Natural killer cell treated with Interleukin-12 subunit alpha and Interleukin-12 subunit beta and Interleukin-15 and Interleukin-18, amount 100 ng/mL, for 72 hours (primary cell): ENCODE measurements around the gene SCN4A. TPM values are rescaled to one million over a fixed set of nuclear protein-coding genes. Genes with fewer than 3 reads are reported as not detected.

ENCODE experiments used
- ATAC-seq, 2 donors: fragments of 150-1000 bp; cut with Tn5 transposase in 1 of 2; sonication (Bioruptor Pico), chemical (Tn5 transposase) in 1 of 2; 2 replicates each; pipeline ENCODE4 v1.10.0; 2021
- DNase-seq: peaks from one replicate; pipeline ENCODE4 v3.0.0; 2022; ENCODE audit warnings: low spot score
- H3K27ac Mint-ChIP-seq, 2 donors: 1 replicate in 1 of 2; 2 replicates in 1 of 2; pipeline ENCODE4 v1.8.0; 2022; ENCODE audit warnings: mixed read lengths in 2 of 2, mild to moderate bottlenecking in 1 of 2, moderate library complexity in 1 of 2
- H3K27me3 Mint-ChIP-seq, 2 donors: 1 replicate in 1 of 2; 2 replicates in 1 of 2; pipeline ENCODE4 v1.8.0; 2022; ENCODE audit warnings: mixed read lengths in 2 of 2
- H3K36me3 Mint-ChIP-seq: one replicate; pipeline ENCODE4 v1.8.0; 2022; ENCODE audit warnings: mixed read lengths
- H3K4me1 Mint-ChIP-seq, 2 donors: 1 replicate in 1 of 2; 2 replicates in 1 of 2; pipeline ENCODE4 v1.8.0; 2022; ENCODE audit warnings: low read depth in 2 of 2, mixed read lengths in 2 of 2, mild to moderate bottlenecking in 1 of 2
- H3K4me3 Mint-ChIP-seq: one replicate; pipeline ENCODE4 v1.8.0; 2022; ENCODE audit warnings: mixed read lengths
- H3K9me3 Mint-ChIP-seq: 2 replicates; pipeline ENCODE4 v1.8.0; 2022; ENCODE audit warnings: mixed read lengths
- total RNA-seq, 2 donors: library from RNA; stranded (reverse); gene quantifications; one replicate each; pipeline ENCODE4 v1.2.3, GENCODE V29; 2022

Gene SCN4A
- total RNA-seq, 2 donors from 2014 or later = 0.08 TPM; not detected in 1

DNA sequence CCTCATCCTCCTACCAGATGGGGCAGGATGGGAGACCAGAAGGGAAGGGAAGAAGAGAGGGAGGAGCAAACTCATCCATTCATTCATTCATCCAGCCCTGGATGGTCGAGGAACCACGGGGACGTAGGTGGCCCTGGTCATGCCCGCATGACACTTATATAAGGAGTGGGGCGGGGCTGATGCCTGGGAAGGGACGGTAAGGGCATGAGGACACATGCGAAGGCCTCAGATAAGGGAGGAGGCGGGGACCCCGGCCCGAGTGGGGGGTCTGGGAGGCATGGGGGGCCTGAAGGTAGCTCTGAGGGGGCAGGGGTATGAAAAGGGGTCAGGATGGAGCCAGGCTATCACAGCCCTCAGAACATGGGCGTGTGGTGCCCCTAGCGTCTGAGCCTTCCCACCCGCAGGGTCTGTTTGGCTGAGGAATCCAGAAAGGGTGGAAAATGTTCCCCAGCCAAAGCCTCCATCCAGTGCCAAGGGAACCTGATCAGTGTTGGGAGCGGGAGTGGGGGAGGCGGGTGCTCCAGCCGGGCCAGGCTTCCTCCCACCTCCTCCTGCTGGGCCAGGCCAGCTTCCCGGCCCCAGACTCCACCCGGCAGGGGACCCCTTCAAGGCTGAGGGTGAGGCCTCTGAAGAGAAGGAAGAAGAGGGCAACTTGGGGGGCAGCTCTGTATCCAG, 23.0 kb downstream of the SCN4A start:
- Mint-ChIP-seq H3K9me3 (no peaks in the 10 kb centered on the region), H3K27me3 (no peaks in the 10 kb centered on the region), H3K4me1 (peaks cover 8 to 18% of the 10 kb centered on the region in 2 donors), H3K27ac (no peak overlapping the region), H3K4me3 (no peak overlapping the region), H3K36me3 (no peaks in the 10 kb centered on the region)
- ATAC-seq = no peak
- no peak for DNase-seq

- ATAC-seq (no peak), DNase-seq (no peak)
- Mint-ChIP-seq H3K4me3 (no peak overlapping the region), H3K9me3 (no peaks in the 10 kb centered on the region), H3K27me3 (no peaks in the 10 kb centered on the region), H3K4me1 (peaks cover 0 to 11% of the 10 kb centered on the region in 2 donors), H3K27ac (no peak overlapping the region), H3K36me3 (no peaks in the 10 kb centered on the region)
Observed at GRCh38 chr17:63948521-63948920, 24.2 kb downstream of the SCN4A start.

GRCh38 chr17:63947711-63948330, 24.9 kb downstream of the SCN4A start:
- ATAC-seq (no peak), DNase-seq (no peak)
- no peaks in the 10 kb centered on the region for H3K9me3 Mint-ChIP-seq
- H3K36me3 Mint-ChIP-seq = no peaks in the 10 kb centered on the region
- no peak overlapping the region for H3K27ac Mint-ChIP-seq
- H3K4me3 Mint-ChIP-seq = no peak overlapping the region
- H3K4me1 Mint-ChIP-seq = peaks cover 0 to 13% of the 10 kb centered on the region in 2 donors
- peaks cover 0 to 2% of the 10 kb centered on the region in 2 donors for H3K27me3 Mint-ChIP-seq

DNA sequence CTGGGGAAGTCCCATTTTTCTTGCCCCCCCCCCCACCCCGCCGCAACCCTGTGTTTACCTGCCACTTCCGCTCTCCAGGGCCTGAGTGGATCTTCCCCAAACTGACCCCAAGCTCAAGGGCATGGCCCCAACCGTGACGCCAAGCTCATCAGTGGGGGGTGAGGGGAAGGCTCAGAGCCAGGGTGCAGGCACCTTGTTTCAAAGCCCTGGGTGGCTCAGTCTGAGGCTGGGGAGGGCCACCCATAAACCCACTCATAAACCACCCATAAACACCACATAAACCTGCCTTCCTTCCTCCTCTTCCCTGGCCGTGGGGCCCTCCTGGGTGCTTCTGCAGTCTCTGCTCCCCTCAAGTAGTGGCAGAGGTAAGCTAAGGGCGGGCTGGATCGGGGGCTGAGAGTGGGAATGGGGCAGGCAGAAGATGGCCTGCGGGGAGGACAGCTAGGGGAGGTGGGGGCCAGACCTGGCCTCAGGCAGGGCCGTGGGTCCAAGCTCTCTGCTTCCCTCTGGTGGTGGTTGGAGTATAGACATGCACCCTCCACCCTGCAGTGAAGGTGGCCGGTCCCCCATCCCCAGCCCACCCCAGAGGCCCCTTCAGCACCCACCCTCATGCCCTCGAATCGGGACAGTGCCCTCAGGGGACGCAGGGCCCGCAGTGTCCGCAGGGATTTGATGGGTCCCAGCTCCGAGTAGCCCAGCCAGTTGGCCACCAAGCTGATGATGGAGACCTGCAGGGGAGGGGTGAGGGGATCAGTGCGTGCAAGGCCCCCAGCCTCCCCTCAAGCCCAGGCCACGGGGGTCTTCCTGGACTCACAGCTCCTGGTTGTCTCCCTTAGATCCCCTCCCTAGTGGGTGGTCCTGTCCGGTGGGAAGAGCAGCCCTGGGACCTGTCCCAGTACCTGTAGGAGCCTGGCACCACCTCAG, 26.0 kb downstream of the SCN4A start:
- peak overlapping the region in 1 of 2 donors; percentile 69 for H3K27ac Mint-ChIP-seq
- no peaks in the 10 kb centered on the region for H3K36me3 Mint-ChIP-seq
- peak overlapping the region; percentile 17 for H3K4me3 Mint-ChIP-seq
- H3K4me1 Mint-ChIP-seq = peaks cover 0 to 17% of the 10 kb centered on the region in 2 donors
- ATAC-seq = peak; percentile 72 to 90
- no peaks in the 10 kb centered on the region for H3K9me3 Mint-ChIP-seq
- peaks cover 0 to 6% of the 10 kb centered on the region in 2 donors for H3K27me3 Mint-ChIP-seq
- DNase-seq = peak; percentile 74

- no peaks in the 10 kb centered on the region for H3K36me3 Mint-ChIP-seq
- H3K27me3 Mint-ChIP-seq = peaks cover 0 to 6% of the 10 kb centered on the region in 2 donors
- no peak for ATAC-seq
- no peak overlapping the region for H3K27ac Mint-ChIP-seq
- no peaks in the 10 kb centered on the region for H3K9me3 Mint-ChIP-seq
- no peak for DNase-seq
- H3K4me3 Mint-ChIP-seq = no peak overlapping the region
- H3K4me1 Mint-ChIP-seq = peaks cover 0 to 17% of the 10 kb centered on the region in 2 donors
Observed at GRCh38 chr17:63945784-63946439, 26.8 kb downstream of the SCN4A start.

DNA sequence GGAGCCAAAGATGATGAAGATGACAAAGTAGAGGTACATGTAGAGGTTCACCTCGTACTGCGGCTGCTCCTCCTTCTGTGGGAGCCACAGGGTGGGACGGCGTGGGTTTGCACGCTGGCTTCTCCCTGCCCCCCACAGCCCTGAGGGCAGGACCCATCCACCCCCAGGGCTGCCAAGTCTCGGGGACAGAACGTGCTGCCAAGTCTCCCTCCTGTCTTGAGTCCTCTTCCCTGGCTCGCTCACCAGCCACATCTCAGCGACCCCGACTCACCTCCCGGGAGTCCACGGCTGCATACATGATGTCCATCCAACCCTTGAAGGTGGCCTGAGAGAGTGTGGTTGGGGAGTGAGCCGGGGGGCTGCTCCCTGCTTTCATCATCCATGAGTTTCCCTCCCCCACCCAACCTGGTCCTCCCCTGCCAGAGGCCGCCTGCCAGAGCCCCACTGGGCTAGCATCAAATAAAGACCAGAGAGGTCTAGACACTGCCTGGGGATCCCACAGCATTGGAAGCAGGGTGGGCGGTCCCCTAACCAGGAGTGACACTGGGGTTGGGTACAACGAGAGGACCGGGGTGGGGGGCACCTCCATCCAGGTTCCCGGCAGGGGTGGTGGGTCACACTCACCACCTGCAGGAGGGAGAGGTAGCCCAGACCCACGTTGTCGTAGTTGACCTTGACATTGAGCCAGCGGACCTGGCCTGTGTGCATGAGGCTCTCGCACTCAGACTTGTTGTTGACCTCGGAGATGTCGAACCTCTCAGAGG, 27.8 kb downstream of the SCN4A start:
- DNase-seq (no peak), ATAC-seq (no peak)
- peaks cover 0 to 6% of the 10 kb centered on the region in 2 donors for H3K27me3 Mint-ChIP-seq
- H3K36me3 Mint-ChIP-seq = no peaks in the 10 kb centered on the region
- peaks cover 0 to 17% of the 10 kb centered on the region in 2 donors for H3K4me1 Mint-ChIP-seq
- no peak overlapping the region for H3K27ac Mint-ChIP-seq
- no peaks in the 10 kb centered on the region for H3K9me3 Mint-ChIP-seq
- peak overlapping the region; percentile 15 for H3K4me3 Mint-ChIP-seq

DNA sequence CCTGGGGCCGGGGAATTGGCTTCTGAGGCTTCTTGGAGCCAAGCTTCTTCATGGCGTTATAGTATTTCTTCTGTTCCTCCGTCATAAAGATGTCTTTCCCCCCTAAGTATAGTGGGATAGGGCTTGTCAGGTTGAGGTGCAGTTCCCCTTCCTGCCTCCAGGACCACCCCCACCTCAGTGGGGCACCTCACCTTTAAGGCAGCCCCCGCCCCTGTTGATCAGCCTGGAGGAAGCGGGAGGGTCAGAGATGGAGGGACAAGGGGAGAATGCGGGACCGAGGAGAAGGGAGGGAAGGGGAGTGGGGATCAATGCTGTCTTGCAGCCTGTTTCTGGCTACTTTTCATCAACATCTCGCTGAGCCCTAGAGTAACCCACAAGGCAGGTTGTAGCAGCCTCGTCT, 29.0 kb downstream of the SCN4A start:
- no peaks in the 10 kb centered on the region for H3K36me3 Mint-ChIP-seq
- no peak overlapping the region for H3K4me3 Mint-ChIP-seq
- no peaks in the 10 kb centered on the region for H3K9me3 Mint-ChIP-seq
- ATAC-seq = no peak
- no peak overlapping the region for H3K27ac Mint-ChIP-seq
- H3K4me1 Mint-ChIP-seq = peaks cover 0 to 21% of the 10 kb centered on the region in 2 donors
- DNase-seq = no peak
- peaks cover 0 to 6% of the 10 kb centered on the region in 2 donors for H3K27me3 Mint-ChIP-seq

- Mint-ChIP-seq H3K36me3 (no peaks in the 10 kb centered on the region), H3K27me3 (peaks cover 0 to 6% of the 10 kb centered on the region in 2 donors), H3K9me3 (no peaks in the 10 kb centered on the region), H3K4me3 (no peak overlapping the region), H3K27ac (no peak overlapping the region), H3K4me1 (peaks cover 0 to 21% of the 10 kb centered on the region in 2 donors)
- ATAC-seq (no peak), DNase-seq (no peak)
Observed at GRCh38 chr17:63942309-63942985, 30.3 kb downstream of the SCN4A start.

DNA sequence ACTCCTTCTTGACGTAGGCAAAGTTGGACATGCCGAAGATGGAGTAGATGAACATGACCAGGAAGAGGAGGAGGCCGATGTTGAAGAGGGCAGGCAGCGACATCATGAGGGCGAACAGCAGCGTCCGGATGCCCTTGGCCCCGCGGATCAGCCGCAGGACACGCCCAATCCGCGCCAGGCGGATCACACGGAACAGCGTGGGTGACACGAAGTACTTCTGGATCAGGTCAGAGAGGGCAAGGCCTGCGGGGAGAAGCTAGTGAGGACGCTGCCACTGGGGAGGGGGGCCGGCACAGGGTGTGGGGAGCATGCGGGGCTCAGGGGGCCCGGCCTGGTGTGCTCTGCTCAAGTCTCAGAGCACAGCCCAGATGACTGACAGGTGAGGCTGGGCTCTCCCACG, 31.0 kb downstream of the SCN4A start:
- H3K4me3 Mint-ChIP-seq = no peak overlapping the region
- H3K9me3 Mint-ChIP-seq = no peaks in the 10 kb centered on the region
- no peaks in the 10 kb centered on the region for H3K36me3 Mint-ChIP-seq
- ATAC-seq (no peak), DNase-seq (no peak)
- H3K27ac Mint-ChIP-seq = peak overlapping the region in 1 of 2 donors; percentile 50
- H3K27me3 Mint-ChIP-seq = peaks cover 0 to 6% of the 10 kb centered on the region in 2 donors
- H3K4me1 Mint-ChIP-seq = peaks cover 0 to 20% of the 10 kb centered on the region in 2 donors

GRCh38 chr17:63941162-63941561, 31.6 kb downstream of the SCN4A start:
- ATAC-seq = no peak
- no peak for DNase-seq
- peaks cover 0 to 7% of the 10 kb centered on the region in 2 donors for H3K27me3 Mint-ChIP-seq
- H3K27ac Mint-ChIP-seq = peak overlapping the region in 1 of 2 donors; percentile 50
- peaks cover 0 to 15% of the 10 kb centered on the region in 2 donors for H3K4me1 Mint-ChIP-seq
- no peaks in the 10 kb centered on the region for H3K36me3 Mint-ChIP-seq
- H3K4me3 Mint-ChIP-seq = no peak overlapping the region
- H3K9me3 Mint-ChIP-seq = no peaks in the 10 kb centered on the region

DNA sequence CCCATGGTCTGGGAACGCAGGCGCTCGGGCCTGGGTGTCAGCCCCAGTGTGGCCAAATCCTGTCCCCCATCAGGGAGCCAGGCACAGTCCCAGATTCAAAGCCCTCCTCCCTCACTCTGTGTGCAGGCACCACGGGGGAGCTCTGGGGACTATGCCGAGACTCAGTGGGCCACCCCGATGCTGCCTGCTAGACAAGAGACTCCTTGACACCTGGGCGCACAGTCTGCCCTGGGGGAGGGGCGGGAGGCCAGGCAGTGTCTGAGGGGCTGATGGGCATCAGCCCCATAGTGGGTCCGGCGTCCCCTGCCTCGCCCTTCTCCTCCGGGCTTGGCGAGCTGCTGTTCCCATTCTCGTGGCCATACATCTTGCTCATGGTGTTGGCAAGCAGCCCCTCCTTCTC, 32.1 kb downstream of the SCN4A start:
- DNase-seq (no peak), ATAC-seq (no peak)
- Mint-ChIP-seq H3K4me1 (peaks cover 0 to 15% of the 10 kb centered on the region in 2 donors), H3K36me3 (no peaks in the 10 kb centered on the region), H3K9me3 (no peaks in the 10 kb centered on the region), H3K4me3 (no peak overlapping the region), H3K27ac (no peak overlapping the region), H3K27me3 (peaks cover 0 to 9% of the 10 kb centered on the region in 2 donors)

DNA sequence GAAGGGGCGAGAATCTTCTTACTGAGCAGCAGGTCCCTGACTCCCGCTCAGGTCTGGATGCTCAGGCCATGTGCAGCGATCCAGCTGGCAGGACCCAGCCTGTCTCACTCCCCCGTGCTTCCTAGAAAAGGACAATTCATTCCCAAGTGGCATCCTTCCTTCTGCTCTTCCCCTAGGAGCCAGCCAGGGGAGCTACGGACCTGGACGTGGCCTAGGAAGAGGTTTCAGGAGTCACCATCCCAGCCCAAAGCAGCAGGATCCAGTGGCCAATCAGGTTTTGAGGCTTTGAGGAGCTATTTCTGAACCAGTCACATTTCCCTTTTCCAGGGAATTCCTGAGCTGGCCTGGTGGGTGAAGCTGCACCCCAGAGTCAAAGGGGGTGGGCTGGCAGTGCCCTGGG, 32.8 kb downstream of the SCN4A start:
- H3K9me3 Mint-ChIP-seq = no peaks in the 10 kb centered on the region
- H3K27me3 Mint-ChIP-seq = peaks cover 0 to 9% of the 10 kb centered on the region in 2 donors
- H3K4me1 Mint-ChIP-seq = peaks cover 0 to 10% of the 10 kb centered on the region in 2 donors
- no peak overlapping the region for H3K27ac Mint-ChIP-seq
- ATAC-seq = no peak
- H3K36me3 Mint-ChIP-seq = no peaks in the 10 kb centered on the region
- no peak overlapping the region for H3K4me3 Mint-ChIP-seq
- no peak for DNase-seq
